Measurements from ENCODE around the gene RBM26. TPM values are rescaled to one million over a fixed set of nuclear protein-coding genes. Genes with fewer than 3 reads are reported as not detected.

Gene RBM26
- total and polyA plus RNA-seq, 2 experiments from 2014 or later: 22.9 to 41.3 TPM

DNA sequence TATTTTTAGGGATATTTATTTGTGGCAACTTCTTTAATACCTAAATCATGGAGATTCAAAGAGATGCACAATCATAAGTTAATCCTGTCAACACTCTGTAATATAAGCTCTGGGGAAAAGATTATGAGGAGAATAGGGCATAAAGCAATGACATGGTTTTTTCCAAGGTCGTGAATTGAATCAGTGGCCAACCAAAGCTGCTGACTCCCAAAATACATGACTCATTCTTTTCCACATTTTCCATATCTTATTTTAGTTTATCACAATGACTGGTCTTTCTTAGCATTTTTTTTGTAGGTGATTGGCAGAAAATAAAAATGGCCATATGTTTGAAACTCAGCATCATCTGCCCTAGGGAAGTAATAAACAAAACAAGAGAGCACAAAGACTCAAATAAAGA, 28.5 kb upstream of the RBM26 start:
- Histone ChIP-seq H3K27ac (no peak overlapping the region), H3K4me3 (no peak overlapping the region), H3K9me3 (ENCODE audit: low read depth) (no peaks in the 10 kb centered on the region), H3K4me1 (ENCODE audit: low read depth) (no peaks in the 10 kb centered on the region), H3K36me3 (no peaks in the 10 kb centered on the region), H3K27me3 (no peaks in the 10 kb centered on the region)
- DNase-seq (ENCODE audit: low read depth in 1 of 2, low spot score in 1 of 2): peak in 1 of 2 donors; percentile 56
- TF ChIP-seq, protein P1, sequence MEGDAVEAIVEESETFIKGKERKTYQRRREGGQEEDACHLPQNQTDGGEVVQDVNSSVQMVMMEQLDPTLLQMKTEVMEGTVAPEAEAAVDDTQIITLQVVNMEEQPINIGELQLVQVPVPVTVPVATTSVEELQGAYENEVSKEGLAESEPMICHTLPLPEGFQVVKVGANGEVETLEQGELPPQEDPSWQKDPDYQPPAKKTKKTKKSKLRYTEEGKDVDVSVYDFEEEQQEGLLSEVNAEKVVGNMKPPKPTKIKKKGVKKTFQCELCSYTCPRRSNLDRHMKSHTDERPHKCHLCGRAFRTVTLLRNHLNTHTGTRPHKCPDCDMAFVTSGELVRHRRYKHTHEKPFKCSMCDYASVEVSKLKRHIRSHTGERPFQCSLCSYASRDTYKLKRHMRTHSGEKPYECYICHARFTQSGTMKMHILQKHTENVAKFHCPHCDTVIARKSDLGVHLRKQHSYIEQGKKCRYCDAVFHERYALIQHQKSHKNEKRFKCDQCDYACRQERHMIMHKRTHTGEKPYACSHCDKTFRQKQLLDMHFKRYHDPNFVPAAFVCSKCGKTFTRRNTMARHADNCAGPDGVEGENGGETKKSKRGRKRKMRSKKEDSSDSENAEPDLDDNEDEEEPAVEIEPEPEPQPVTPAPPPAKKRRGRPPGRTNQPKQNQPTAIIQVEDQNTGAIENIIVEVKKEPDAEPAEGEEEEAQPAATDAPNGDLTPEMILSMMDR (IDR thresholded peaks at IDR 0.05; ENCODE audit: low read depth, low read length): no peak

- H3K27ac ChIP-seq: no peak overlapping the region
- no peak for DNase-seq (ENCODE audit: low read depth in 1 of 2, low spot score in 1 of 2)
- no peaks in the 10 kb centered on the region for H3K9me3 ChIP-seq (ENCODE audit: low read depth)
- no peak overlapping the region for H3K4me3 ChIP-seq
- TF ChIP-seq, protein P1 (IDR thresholded peaks at IDR 0.05; ENCODE audit: low read depth, low read length): no peak
- no peaks in the 10 kb centered on the region for H3K4me1 ChIP-seq (ENCODE audit: low read depth)
- H3K27me3 ChIP-seq: no peaks in the 10 kb centered on the region
- no peaks in the 10 kb centered on the region for H3K36me3 ChIP-seq
Observed at GRCh38 chr13:79432992-79433391, 26.9 kb upstream of the RBM26 start.

DNA sequence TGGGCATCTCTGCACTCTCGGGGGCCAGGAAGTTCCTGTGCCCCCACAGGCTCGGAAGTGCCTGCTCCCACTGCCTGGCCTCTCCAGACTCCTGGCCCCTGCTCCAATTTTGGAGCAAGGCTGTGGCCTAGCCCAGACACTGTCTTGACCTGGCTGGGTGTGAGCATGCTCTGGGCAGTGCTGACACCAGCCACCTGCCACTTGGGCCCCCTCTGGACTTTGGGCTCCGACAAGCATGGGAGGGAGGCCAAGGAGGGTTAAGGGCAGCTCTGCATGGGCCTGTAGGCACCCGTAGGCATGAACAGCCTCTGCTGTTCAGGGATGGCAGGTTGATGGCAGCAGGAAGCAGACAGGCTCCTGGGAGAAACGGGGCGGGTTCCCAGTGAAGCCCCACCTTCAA, 26.0 kb upstream of the RBM26 start:
- H3K27ac ChIP-seq: no peak overlapping the region
- no peaks in the 10 kb centered on the region for H3K27me3 ChIP-seq
- no peak for DNase-seq (ENCODE audit: low read depth in 1 of 2, low spot score in 1 of 2)
- no peaks in the 10 kb centered on the region for H3K9me3 ChIP-seq (ENCODE audit: low read depth)
- H3K4me3 ChIP-seq: no peak overlapping the region
- no peaks in the 10 kb centered on the region for H3K4me1 ChIP-seq (ENCODE audit: low read depth)
- no peaks in the 10 kb centered on the region for H3K36me3 ChIP-seq
- TF ChIP-seq, protein P1 (IDR thresholded peaks at IDR 0.05; ENCODE audit: low read depth, low read length): no peak

DNA sequence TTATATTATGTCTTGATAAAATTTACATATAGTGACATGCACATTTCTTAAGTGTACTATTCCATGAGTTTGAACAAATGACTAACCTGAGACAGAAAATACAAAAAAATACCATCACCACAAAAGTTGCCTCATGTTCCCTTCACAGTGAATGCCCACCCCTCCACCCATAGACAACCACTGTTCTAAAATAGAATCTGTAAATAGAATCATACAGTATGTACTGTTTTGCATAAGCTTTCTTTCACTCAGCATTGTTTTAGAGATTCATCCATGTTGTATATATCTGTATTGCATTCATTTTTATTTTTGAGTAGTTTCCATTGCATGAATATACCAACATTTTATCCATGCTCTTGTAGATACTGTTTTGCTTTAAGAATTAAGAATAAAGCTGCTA, 23.3 kb upstream of the RBM26 start:
- Histone ChIP-seq H3K4me1 (ENCODE audit: low read depth) (no peaks in the 10 kb centered on the region), H3K27ac (no peak overlapping the region), H3K27me3 (no peaks in the 10 kb centered on the region), H3K9me3 (ENCODE audit: low read depth) (no peaks in the 10 kb centered on the region), H3K36me3 (no peaks in the 10 kb centered on the region), H3K4me3 (no peak overlapping the region)
- no peak for DNase-seq (ENCODE audit: low read depth in 1 of 2, low spot score in 1 of 2)
- TF ChIP-seq, protein P1 (IDR thresholded peaks at IDR 0.05; ENCODE audit: low read depth, low read length): no peak

DNA sequence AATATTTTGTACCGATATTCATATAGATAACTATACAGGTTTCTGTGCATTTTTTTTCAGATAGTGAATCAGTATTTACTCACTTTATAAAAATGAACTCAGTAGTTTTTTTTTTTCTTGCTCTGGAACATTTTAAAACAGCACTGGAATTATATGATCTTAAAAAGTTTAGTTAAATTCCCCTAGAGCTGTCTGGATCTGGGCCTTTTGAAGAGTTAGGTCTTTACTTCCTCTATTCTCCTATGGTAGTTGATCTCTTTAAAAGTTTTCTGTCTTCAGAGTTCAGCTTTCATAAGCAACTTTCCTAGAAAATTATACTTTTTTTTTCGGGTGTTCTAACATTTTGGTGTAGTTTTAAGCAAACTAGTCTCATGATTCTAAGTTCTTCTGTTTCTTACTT, 21.8 kb upstream of the RBM26 start:
- no peak overlapping the region for H3K27ac ChIP-seq
- no peaks in the 10 kb centered on the region for H3K27me3 ChIP-seq
- TF ChIP-seq, protein P1 (IDR thresholded peaks at IDR 0.05; ENCODE audit: low read depth, low read length): no peak
- H3K4me3 ChIP-seq: no peak overlapping the region
- no peak for DNase-seq (ENCODE audit: low read depth in 1 of 2, low spot score in 1 of 2)
- H3K4me1 ChIP-seq (ENCODE audit: low read depth): no peaks in the 10 kb centered on the region
- no peaks in the 10 kb centered on the region for H3K36me3 ChIP-seq
- H3K9me3 ChIP-seq (ENCODE audit: low read depth): no peaks in the 10 kb centered on the region

DNA sequence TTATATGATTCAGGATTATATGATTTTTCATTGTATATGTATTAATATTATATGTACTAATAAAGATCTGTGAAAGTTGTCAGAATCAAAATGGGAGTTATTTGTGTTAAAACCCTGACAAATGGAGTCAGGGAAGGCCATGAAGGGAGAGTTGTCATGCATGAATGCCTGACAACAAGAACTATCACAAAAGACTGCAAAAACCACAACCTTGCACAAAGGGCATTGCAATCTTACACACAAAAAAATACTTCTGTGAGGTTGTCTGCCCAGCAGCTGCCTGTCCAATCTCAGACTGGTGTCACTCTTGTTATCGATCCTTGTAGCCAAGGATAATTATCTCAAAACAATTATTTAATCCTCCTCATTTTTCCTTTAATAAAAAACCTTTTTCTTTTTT, 21.2 kb upstream of the RBM26 start:
- Histone ChIP-seq H3K27ac (no peak overlapping the region), H3K4me1 (ENCODE audit: low read depth) (no peaks in the 10 kb centered on the region), H3K4me3 (no peak overlapping the region), H3K27me3 (no peaks in the 10 kb centered on the region), H3K9me3 (ENCODE audit: low read depth) (no peaks in the 10 kb centered on the region), H3K36me3 (no peaks in the 10 kb centered on the region)
- DNase-seq (ENCODE audit: low read depth in 1 of 2, low spot score in 1 of 2): no peak
- TF ChIP-seq, protein P1 (IDR thresholded peaks at IDR 0.05; ENCODE audit: low read depth, low read length): no peak

Measured in cardiac muscle cell (in vitro differentiated cells and primary cell).